ENCODE data around the gene MEAF6.

Gene MEAF6

DNA sequence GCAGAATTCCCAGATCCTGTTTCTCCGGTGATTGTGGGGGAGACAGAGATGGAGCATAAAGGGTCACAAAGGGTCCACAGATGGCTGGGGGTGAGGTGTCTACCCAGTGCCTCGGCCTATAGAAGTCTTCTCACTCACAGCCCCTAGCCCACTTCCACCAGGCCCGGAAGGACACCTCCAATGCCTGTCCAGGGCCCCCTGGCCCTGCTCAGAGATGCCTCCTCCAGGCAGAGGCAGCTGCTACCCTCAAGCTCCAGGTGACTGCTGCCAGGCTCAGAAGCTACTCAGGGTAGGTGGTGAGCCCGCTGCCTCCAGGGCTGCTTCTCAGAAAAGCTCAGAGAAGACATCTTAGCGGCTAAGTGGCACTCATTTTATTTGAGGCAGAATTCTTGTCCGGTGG is 62.1 kb downstream of the MEAF6 start:
- H3K4me3 Mint-ChIP-seq = no peak overlapping the region
- H3K9me3 Mint-ChIP-seq = no peaks in the 10 kb centered on the region
- H3K27me3 Mint-ChIP-seq = peaks cover 8% of the 10 kb centered on the region
- peaks cover 27% of the 10 kb centered on the region for H3K4me1 Mint-ChIP-seq
- H3K27ac Mint-ChIP-seq = no peak overlapping the region
- ATAC-seq = no peak
- no peak for DNase-seq

DNA sequence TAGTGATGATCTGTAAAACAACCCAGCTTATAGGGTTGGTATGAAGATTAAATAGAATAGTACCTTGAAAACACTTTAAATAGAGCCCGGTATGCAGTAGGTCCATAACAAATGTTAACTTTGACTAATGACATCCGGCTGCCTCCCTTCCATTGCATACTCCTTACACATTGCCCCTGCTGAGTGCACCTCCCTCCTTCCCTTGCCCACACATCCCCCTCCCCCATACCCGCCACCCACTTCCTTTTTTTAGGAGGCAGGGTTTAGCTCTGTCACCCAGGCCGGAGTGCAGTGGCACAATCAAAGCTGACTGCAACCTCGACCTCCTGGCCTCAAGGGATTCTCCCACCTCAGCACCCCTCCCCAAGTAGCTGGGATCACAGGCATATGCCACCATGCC is 64.6 kb downstream of the MEAF6 start:
- H3K27me3 Mint-ChIP-seq = peaks cover 21% of the 10 kb centered on the region
- no peaks in the 10 kb centered on the region for H3K9me3 Mint-ChIP-seq
- peaks cover 24% of the 10 kb centered on the region for H3K4me1 Mint-ChIP-seq
- DNase-seq (peak in 1 of 2 donors; percentile 52), ATAC-seq (peak; percentile 72)
- H3K4me3 Mint-ChIP-seq = no peak overlapping the region
- peak overlapping the region; percentile 7 to 76 for H3K27ac Mint-ChIP-seq

DNA sequence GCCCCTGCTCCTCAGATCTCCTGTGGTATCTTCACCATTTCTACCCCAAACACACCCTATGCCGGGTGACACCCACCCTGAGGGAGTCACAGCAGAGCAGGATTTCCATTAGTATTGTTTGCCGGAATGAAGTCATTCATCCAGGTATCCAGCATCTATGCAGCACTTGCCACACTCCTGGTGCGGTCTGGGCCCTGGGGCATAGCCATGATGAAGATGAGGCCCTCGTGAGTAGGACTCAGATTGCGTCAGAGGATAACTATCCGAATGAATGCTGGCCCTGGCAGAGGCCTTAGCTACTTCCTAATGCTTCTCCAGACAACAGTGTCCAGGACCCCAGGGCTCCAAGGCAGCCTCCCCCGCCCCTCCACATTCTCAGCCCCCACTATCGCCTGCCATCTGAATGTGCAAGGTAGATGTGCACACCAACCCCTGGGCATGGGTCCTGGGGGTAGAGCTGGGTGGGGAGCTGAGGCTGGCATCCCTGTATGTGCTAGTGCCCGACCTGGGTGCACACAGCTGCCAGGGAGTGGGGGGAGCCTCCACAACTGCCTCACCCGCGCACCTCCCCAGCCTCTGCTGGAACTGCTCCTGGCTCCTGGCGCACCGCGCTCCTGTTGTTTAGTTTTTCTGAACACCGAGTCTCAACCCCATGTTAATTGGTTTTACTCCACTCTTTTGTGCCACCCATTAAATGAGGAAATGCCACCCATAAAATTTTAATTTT is 65.7 kb downstream of the MEAF6 start:
- ATAC-seq (no peak), DNase-seq (no peak)
- peaks cover 21% of the 10 kb centered on the region for H3K27me3 Mint-ChIP-seq
- no peak overlapping the region for H3K4me3 Mint-ChIP-seq
- no peaks in the 10 kb centered on the region for H3K9me3 Mint-ChIP-seq
- peak overlapping the region; percentile 50 to 76 for H3K27ac Mint-ChIP-seq
- peaks cover 17% of the 10 kb centered on the region for H3K4me1 Mint-ChIP-seq

DNA sequence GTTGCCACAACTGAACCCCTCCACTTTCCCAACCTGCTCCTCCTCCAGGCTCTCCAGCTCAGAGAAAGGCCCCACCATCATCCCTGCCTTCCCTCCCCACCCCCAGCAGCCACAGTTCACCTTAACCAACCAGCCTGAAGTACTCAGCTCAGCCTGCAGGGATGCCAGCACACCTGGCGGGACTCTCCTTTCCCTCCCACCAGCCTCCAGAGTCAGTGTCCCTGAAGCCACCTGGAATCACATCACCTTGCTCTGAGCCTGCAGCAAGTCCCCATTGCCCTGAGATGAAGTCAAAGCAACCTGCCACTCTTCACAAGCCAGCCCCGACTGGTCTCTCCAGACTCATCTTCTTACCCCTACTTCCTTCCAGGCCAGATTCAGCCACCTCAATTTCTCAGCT is 66.4 kb downstream of the MEAF6 start:
- peaks cover 22% of the 10 kb centered on the region for H3K27me3 Mint-ChIP-seq
- ATAC-seq = no peak
- DNase-seq = no peak
- H3K27ac Mint-ChIP-seq = no peak overlapping the region
- H3K4me1 Mint-ChIP-seq = peaks cover 17% of the 10 kb centered on the region
- H3K4me3 Mint-ChIP-seq = no peak overlapping the region
- no peaks in the 10 kb centered on the region for H3K9me3 Mint-ChIP-seq

DNA sequence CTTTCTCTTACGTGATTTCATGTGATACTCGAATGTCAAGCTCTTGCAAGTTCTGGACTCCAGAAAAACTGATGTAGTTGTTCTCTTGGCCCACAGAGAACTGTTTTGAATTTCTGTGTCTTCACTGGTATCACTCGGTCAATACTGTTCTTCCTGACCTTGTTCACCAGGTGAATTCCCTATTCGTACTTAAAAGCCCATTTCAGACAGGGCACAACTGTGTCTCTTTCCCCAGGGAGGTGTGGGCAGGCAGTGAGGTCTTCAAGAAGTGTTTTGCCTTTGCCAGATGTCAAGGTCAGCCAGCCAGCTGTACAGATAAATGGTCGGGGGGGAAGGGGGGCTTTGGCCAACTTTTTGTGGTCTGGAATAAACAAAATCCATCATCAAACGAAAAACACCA is 67.7 kb downstream of the MEAF6 start:
- Mint-ChIP-seq H3K27me3 (peaks cover 35% of the 10 kb centered on the region), H3K9me3 (no peaks in the 10 kb centered on the region), H3K4me1 (peaks cover 17% of the 10 kb centered on the region), H3K27ac (no peak overlapping the region), H3K4me3 (no peak overlapping the region)
- DNase-seq (no peak), ATAC-seq (no peak)

DNA sequence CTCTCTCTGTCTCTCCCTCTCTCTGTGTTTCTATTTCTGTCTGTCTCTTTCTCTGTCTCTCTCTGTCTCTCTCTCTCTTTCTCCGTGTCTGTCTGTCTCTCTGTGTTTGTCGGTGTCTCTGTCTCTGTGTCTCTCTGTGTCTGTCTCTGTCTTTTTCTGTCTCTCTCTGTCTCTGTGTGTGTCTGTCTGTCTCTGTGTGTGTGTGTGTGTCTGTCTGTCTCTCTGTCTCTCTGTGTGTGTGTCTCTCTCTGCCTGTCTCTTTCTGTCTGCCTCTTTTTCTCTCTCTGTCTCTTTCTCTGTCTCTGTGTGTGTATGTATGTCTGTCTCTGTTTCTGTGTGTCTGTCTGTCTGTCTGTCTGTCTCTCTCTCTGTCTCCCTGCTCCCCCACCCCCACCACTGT is 71.9 kb downstream of the MEAF6 start:
- peaks cover 51% of the 10 kb centered on the region for H3K27me3 Mint-ChIP-seq
- no peak overlapping the region for H3K4me3 Mint-ChIP-seq
- no peaks in the 10 kb centered on the region for H3K4me1 Mint-ChIP-seq
- ATAC-seq (no peak), DNase-seq (no peak)
- no peaks in the 10 kb centered on the region for H3K9me3 Mint-ChIP-seq
- H3K27ac Mint-ChIP-seq = peak overlapping the region in 1 of 2 donors; percentile 29

All from stimulated activated naive CD8-positive, alpha-beta T cell treated with anti-CD3 and anti-CD28 coated beads, Interleukin-15, amount 100 ng/mL, for 72 hours (primary cell).